DOHH2 (cell line): ENCODE results near the gene SKIL.

ENCODE experiments used
- EZH2phosphoT487 ChIP-seq: fragments of 200-600 bp; sonication (generic); IDR thresholded peaks from 2 replicates; pipeline ENCODE4 v1.6.1; 2017; ENCODE audit warnings: borderline replicate concordance, mild to moderate bottlenecking, antibody characterized with exemption, low read length, moderate library complexity, mixed read lengths
- TF ChIP-seq, protein P1 (sequence below): fragments of 200-600 bp; sonication (generic); IDR thresholded peaks from one replicate; pipeline ENCODE4 v1.5.1; 2014; ENCODE audit warnings: antibody characterized with exemption, mild to moderate bottlenecking, low read depth, low read length; ENCODE audit not compliant: poor library complexity, severe bottlenecking

DNA sequence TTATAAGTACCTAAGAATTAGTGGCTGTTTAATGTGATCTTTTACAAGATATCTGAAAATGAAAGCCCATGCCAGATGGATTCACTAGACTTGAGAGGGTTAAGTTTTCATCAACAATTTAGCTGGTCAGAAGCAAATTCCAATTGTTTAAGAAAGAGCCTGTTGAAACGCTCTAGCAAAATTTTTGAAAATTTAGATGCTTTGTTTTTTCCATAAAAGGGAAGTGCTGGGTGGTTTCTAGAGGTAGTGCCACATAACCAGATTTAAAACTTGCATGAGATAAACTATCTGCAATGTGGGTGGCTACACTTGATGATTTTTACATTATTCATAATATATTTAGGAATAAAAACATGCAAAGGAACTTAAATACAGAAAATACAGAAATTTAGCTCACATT, 48.5 kb upstream of the SKIL start:
- TF ChIP-seq, protein P1, sequence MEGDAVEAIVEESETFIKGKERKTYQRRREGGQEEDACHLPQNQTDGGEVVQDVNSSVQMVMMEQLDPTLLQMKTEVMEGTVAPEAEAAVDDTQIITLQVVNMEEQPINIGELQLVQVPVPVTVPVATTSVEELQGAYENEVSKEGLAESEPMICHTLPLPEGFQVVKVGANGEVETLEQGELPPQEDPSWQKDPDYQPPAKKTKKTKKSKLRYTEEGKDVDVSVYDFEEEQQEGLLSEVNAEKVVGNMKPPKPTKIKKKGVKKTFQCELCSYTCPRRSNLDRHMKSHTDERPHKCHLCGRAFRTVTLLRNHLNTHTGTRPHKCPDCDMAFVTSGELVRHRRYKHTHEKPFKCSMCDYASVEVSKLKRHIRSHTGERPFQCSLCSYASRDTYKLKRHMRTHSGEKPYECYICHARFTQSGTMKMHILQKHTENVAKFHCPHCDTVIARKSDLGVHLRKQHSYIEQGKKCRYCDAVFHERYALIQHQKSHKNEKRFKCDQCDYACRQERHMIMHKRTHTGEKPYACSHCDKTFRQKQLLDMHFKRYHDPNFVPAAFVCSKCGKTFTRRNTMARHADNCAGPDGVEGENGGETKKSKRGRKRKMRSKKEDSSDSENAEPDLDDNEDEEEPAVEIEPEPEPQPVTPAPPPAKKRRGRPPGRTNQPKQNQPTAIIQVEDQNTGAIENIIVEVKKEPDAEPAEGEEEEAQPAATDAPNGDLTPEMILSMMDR, result no peak
- no peak for TF ChIP-seq EZH2phosphoT487
